Activated B cell treated with CpG ODN at 0.5 μM for 24 hours (primary cell): Measurements from ENCODE around the gene FAM50A. TPM values are rescaled to one million over a fixed set of nuclear protein-coding genes. Genes with fewer than 3 reads are reported as not detected.
A peak's percentile ranks its signal among the peaks of the same experiment; 100 is the strongest.

ENCODE experiments used
- ATAC-seq: fragments of 200-7000 bp; cut with Tn5 transposase; one replicate; pipeline ENCODE4 v1.10.0; 2021; ENCODE audit warnings: low read depth, mild to moderate bottlenecking, moderate library complexity
- CTCF ChIA-PET: fragments of 350-600 bp; sonication (Branson Sonifier 250); formaldehyde crosslinking; loops from one replicate; lab custom pipeline; 2021; ENCODE audit warnings: antibody characterized with exemption; lab: Charles Lee
- POLR2A ChIA-PET: fragments of 350-600 bp; sonication (Branson Sonifier 250); formaldehyde crosslinking; loops from one replicate; lab custom pipeline; 2021; ENCODE audit warnings: antibody characterized with exemption; lab: Charles Lee
- DNase-seq: peaks from one replicate; pipeline ENCODE4 v3.0.0; 2022
- H3K27ac Mint-ChIP-seq: one replicate; pipeline ENCODE4 v1.8.0; 2020; ENCODE audit warnings: mixed read lengths
- H3K27me3 Mint-ChIP-seq: one replicate; pipeline ENCODE4 v1.8.0; 2021; ENCODE audit warnings: mixed read lengths
- H3K36me3 Mint-ChIP-seq: one replicate; pipeline ENCODE4 v1.8.0; 2021; ENCODE audit warnings: low read depth, mixed read lengths
- H3K4me1 Mint-ChIP-seq: one replicate; pipeline ENCODE4 v1.8.0; 2021; ENCODE audit warnings: mixed read lengths
- H3K4me3 Mint-ChIP-seq: one replicate; pipeline ENCODE4 v1.8.0; 2020; ENCODE audit warnings: mild to moderate bottlenecking, mixed read lengths
- H3K9me3 Mint-ChIP-seq: one replicate; pipeline ENCODE4 v1.8.0; 2020; ENCODE audit warnings: mixed read lengths
- intact Hi-C: fragments of 100-400 bp; cut with micrococcal nuclease; formaldehyde crosslinking; loops from one replicate; pipeline ENCODE4 v1.15.1; 2024
- total RNA-seq: library from RNA; stranded (reverse); gene quantifications from 2 replicates; pipeline ENCODE4 v1.2.3, GENCODE V29; 2022
- TF ChIP-seq, protein P1 (sequence below): fragments of 200-600 bp; IDR thresholded peaks from one replicate; pipeline ENCODE4 v1.8.0; 2022; ENCODE audit warnings: antibody characterized with exemption, mild to moderate bottlenecking

Gene FAM50A
- total RNA-seq, 1 donor from 2014 or later = 52.5 TPM

DNA sequence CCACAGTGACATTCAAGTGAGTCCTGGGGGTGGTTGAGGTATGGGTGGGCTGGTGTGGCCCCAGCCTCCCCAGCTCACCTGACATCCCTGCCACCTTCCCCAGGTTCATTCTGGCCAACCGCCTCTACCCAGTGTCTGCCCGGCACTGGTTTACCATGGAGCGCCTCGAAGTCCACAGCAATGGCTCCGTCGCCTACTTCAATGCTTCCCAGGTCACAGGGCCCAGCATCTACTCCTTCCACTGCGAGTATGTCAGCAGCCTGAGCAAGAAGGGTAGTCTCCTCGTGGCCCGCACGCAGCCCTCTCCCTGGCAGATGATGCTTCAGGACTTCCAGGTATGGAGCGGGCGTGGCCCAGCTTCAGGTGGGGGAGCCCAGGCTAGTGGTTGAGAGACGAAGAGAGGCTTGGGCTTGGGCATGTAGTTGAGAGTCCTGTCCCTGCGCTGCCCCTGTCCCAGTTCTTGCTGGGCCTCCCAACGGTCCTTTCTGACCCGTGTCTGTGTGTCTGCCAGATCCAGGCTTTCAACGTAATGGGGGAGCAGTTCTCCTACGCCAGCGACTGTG lies 8.7 kb upstream of the FAM50A start:
- H3K36me3 Mint-ChIP-seq = peaks cover 38% of the 10 kb centered on the region
- TF ChIP-seq, protein P1, sequence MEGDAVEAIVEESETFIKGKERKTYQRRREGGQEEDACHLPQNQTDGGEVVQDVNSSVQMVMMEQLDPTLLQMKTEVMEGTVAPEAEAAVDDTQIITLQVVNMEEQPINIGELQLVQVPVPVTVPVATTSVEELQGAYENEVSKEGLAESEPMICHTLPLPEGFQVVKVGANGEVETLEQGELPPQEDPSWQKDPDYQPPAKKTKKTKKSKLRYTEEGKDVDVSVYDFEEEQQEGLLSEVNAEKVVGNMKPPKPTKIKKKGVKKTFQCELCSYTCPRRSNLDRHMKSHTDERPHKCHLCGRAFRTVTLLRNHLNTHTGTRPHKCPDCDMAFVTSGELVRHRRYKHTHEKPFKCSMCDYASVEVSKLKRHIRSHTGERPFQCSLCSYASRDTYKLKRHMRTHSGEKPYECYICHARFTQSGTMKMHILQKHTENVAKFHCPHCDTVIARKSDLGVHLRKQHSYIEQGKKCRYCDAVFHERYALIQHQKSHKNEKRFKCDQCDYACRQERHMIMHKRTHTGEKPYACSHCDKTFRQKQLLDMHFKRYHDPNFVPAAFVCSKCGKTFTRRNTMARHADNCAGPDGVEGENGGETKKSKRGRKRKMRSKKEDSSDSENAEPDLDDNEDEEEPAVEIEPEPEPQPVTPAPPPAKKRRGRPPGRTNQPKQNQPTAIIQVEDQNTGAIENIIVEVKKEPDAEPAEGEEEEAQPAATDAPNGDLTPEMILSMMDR = no peak
- intact Hi-C loops = loop anchor here (5.0 kb wide), 1 partner anchor 38 kb away; the partner anchor contains the start of gene RPL10
- H3K9me3 Mint-ChIP-seq = no peaks in the 10 kb centered on the region
- no peak for DNase-seq
- ATAC-seq = no peak
- POLR2A ChIA-PET = interaction anchor here (1.1 kb wide), 2 partner anchors 10 to 37 kb away, joined by 3 to 5 read pairs; partner anchors contain the start of gene RPL10
- H3K4me1 Mint-ChIP-seq = peaks cover 32% of the 10 kb centered on the region
- CTCF ChIA-PET = no interaction called here
- H3K27ac Mint-ChIP-seq = peak overlapping the region; percentile 7
- no peaks in the 10 kb centered on the region for H3K27me3 Mint-ChIP-seq
- no peak overlapping the region for H3K4me3 Mint-ChIP-seq

DNA sequence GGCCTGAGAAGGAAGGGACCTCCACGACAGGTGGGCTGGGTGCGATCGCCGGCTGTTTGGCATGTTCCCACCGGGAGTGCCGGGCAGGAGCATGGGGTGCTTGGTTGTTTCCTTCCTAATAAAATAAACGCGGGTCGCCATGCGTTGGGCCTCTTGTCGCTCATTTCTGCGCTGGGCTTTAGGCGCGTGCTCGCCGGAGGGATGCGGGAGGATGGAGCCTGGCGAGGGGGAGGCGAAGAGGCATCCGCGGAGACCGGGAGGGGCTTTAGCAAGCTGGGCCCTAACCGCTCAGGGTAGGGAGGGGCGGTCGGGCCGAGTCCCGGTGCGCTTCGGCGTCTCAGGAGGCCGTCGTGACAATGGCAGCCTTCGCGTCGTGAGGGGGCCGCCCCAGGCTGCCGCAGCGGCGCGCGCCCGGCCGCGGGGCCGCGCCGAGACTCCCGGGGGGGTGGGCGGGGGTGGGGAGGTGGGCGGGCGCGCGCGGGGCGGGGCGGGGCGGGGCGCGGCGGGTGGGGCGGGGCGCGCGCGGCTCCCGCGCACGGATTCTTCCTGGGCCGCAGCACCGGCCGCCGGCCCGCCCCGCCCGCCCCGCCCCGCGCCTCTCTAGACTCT lies 7.5 kb upstream of the FAM50A start:
- peak overlapping the region; percentile 86 for H3K27ac Mint-ChIP-seq
- H3K27me3 Mint-ChIP-seq = no peaks in the 10 kb centered on the region
- H3K4me3 Mint-ChIP-seq = peak overlapping the region; percentile 80
- TF ChIP-seq, protein P1 = no peak
- POLR2A ChIA-PET = interaction anchor here (1.0 to 1.1 kb wide), 3 partner anchors 8 to 38 kb away, joined by 3 to 5 read pairs (median 3); partner anchors contain the start of genes ATP6AP1 and RPL10
- peak; percentile 30 for DNase-seq
- H3K4me1 Mint-ChIP-seq = peaks cover 23% of the 10 kb centered on the region
- H3K9me3 Mint-ChIP-seq = no peaks in the 10 kb centered on the region
- peaks cover 41% of the 10 kb centered on the region for H3K36me3 Mint-ChIP-seq
- CTCF ChIA-PET = no interaction called here
- peak; percentile 77 for ATAC-seq
- intact Hi-C loops = loop anchor here (1.0 to 5.0 kb wide), 4 partner anchors 8 to 42 kb away; partner anchors contain the start of genes ATP6AP1, LAGE3 and RPL10

DNA sequence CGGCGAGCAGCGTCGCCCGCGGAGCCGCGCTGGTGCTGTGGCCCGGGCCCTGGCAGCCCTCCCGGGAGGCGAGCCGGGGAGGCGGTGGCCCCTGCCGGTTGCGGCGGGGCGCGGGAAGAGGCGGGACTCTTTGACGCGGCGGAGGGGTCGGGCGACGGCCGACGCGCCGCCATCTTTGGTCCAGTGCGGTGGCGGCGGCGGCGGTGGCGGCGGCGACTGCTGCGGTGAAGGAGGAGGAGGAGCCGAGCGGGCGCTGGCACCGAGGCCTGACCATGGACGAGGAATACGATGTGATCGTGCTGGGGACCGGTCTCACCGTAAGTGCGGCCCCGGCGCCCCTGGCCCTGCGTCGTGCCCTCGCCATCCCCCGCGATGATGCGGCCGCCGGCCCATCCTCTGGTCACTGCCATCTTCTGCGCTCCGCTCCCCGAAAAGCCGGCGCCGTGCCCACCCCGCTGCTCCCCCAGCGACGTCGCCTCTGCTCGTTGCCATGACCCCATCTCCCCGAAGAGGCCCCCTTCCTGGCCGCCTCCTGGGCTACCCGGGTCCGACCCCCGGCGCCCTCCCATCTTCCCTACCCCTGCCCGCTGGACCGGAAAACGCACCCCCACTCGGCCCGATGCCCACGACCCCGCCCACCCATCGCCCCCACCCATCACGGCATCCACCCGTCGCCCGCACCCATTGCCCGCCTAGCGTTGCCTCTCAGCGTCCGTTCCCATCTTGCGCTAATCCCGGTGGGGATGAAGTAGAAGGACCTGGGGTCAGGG lies 6.8 kb upstream of the FAM50A start, which contains the start of gene GDI1:
Gene GDI1, plus strand, starts transcription at position 172 of the 770 bp plus-strand sequence. Its CDS starts 101 bp downstream, at position 273.
- TF ChIP-seq, protein P1 = no peak
- ChIA-PET CTCF (no interaction called here), POLR2A (interaction anchor here (1.0 kb wide), 1 partner anchor 9 kb away, joined by 3 read pairs; the partner anchor contains the start of gene ATP6AP1)
- H3K4me3 Mint-ChIP-seq = peak within 1 kb of the TSS; percentile 88
- H3K27me3 Mint-ChIP-seq = no peaks in the 10 kb centered on the region
- H3K36me3 Mint-ChIP-seq = peaks cover 47% of the 10 kb centered on the region
- H3K27ac Mint-ChIP-seq = peak within 1 kb of the TSS; percentile 86
- no peaks in the 10 kb centered on the region for H3K9me3 Mint-ChIP-seq
- peak; percentile 62 for DNase-seq
- peak; percentile 69 for ATAC-seq
- peaks cover 22% of the 10 kb centered on the region for H3K4me1 Mint-ChIP-seq
- intact Hi-C loops = loop anchor here (1.0 to 5.0 kb wide), 4 partner anchors 9 to 42 kb away; partner anchors contain the start of genes ATP6AP1, LAGE3 and RPL10

DNA sequence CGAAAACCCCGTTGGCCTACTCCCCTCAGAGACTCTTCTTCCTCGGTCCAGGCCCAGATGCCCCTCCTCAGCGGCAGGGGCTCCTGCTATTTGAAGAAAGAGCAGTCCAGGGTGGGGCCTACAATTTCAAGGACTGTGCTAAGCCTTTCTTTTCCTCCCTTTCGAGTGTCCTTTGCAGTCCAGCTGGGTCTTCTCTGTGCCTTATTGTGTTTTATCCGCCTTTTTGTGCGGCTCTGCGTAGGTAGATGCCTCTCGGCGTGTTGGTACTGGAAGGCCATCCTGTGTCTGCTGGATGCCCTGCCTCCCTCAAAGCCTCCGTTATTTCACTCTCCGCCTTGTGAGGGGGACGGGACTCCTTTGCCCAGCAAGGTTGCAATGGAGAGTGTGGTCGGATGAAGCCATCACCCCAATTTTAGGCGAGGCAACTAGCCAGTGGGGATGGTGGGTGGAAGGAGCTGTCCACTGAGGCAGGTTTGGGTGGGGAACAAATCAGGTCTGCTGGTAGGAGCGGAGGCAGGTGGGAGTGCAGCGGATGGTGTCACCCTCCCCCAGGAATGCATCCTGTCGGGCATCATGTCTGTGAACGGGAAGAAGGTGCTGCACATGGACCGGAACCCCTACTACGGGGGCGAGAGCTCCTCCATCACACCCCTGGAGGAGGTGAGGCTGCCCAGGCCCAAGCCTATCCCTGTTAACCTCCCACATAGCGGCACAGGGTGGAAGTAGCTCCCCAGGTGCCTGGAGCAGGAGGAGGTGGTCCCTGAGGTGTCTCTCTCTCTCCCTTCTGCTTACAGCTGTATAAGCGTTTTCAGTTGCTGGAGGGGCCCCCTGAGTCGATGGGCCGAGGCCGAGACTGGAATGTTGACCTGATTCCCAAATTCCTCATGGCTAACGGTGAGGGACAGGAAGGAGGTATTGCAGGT lies 5.7 kb upstream of the FAM50A start:
- H3K27ac Mint-ChIP-seq = peak overlapping the region; percentile 65
- H3K4me3 Mint-ChIP-seq = peak overlapping the region; percentile 88
- H3K27me3 Mint-ChIP-seq = no peaks in the 10 kb centered on the region
- H3K9me3 Mint-ChIP-seq = no peaks in the 10 kb centered on the region
- no peak for DNase-seq
- TF ChIP-seq, protein P1 = no peak
- CTCF ChIA-PET = no interaction called here
- intact Hi-C loops = loop anchor here (2.0 to 5.0 kb wide), 3 partner anchors 19 to 41 kb away; partner anchors contain the start of genes LAGE3 and RPL10
- H3K36me3 Mint-ChIP-seq = peaks cover 44% of the 10 kb centered on the region
- ATAC-seq = no peak
- POLR2A ChIA-PET = interaction anchor here (0.7 to 1.9 kb wide), 5 partner anchors 14 to 89 kb away, joined by 3 to 6 read pairs (median 4); no protein-coding TSS in a partner anchor
- H3K4me1 Mint-ChIP-seq = peaks cover 22% of the 10 kb centered on the region
